CD4-positive, alpha-beta T cell treated with Interleukin-6 at 100 ng/mL for 8 hours (primary cell): Measurements from ENCODE around the gene MRPS6.
A peak's percentile ranks its signal among the peaks of the same experiment; 100 is the strongest.

ENCODE experiments used
- DNase-seq: peaks from one replicate; pipeline ENCODE4 v3.0.0-alpha.2; 2020; ENCODE audit warnings: mixed read lengths, low spot score

MRPS6 gene

DNA sequence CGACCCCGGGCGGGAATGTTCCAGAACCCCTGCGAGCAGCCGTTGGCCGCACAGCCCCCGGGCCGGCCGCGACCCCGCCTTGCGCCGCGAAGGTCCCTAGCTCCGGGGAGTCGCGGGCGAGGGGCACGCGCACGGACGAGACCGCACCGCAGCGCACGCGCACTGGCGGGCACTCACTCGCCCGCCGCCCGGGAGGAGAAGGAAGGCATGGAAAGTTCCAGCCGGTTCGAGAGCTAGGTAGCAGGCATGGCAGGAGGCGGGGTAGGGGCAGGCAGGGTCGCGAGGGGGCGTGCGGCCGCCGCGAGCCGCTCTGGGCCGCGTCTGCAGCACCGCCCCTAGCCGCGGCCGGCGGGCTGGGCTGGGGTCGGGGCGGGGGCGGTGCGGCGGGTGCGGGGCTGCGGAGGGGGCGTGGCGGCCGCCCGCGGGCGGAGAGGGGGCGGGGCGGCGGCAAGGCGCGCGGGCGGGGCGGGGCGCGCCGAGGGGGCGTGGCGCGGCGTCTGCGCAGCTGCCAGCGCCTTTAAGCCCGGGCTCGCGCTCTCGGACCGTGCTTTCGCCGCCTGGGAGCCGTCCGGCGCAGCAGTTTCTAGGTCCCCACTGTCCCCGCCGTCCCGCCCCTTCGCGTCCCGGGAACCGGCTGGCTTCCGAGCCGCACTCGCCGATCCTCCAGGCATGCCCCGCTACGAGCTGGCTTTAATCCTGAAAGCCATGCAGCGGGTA is at the start of gene MRPS6, which contains the start of gene SLC5A3:
TSS of gene MRPS6 (plus strand) at position 547 of the 717 bp plus-strand sequence. CDS start at position 670, 123 bp downstream.
TSS of gene SLC5A3 (plus strand) at position 547 of the 717 bp plus-strand sequence. CDS start 21,621 bp downstream, outside the sequence.
- peak; percentile 66 for DNase-seq

DNA sequence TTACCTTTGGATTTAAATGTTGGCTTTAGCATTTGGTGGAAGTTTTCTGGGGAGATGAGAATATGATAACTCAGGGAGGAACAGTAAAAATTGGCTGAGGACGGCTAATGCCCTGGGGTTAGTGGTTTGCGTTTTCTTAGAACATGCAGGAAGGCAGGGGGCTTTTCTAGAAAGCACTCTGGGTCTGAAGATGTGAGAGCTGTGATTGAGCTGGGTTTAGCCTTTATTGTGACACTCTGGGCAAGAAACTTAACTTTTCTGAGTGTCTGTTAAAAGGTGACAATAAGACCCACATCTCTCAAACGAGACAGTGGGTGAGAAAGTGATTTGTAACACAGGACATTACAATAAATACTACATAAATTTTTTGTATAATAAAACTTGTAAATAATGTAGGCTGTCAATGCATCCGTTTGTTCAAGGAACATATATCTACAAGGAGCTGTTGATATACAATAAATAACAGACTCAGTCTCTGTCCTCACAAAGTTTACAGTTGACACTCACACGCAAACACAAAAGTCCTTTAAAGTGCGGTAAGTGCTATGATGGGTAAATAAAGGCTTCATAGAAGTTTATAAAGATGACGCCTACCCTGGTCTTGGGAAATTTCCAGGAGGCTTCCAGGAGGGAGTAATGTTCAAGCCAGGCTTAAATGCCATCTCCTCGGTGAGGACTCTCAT is 49.5 kb upstream of the MRPS6 start:
- no peak for DNase-seq

- DNase-seq = no peak
These were observed 49.0 kb upstream of the MRPS6 start for GRCh38 chr21:34024374-34024693.

GRCh38 chr21:34027721-34028461 is 45.5 kb upstream of the MRPS6 start:
- no peak for DNase-seq

DNA sequence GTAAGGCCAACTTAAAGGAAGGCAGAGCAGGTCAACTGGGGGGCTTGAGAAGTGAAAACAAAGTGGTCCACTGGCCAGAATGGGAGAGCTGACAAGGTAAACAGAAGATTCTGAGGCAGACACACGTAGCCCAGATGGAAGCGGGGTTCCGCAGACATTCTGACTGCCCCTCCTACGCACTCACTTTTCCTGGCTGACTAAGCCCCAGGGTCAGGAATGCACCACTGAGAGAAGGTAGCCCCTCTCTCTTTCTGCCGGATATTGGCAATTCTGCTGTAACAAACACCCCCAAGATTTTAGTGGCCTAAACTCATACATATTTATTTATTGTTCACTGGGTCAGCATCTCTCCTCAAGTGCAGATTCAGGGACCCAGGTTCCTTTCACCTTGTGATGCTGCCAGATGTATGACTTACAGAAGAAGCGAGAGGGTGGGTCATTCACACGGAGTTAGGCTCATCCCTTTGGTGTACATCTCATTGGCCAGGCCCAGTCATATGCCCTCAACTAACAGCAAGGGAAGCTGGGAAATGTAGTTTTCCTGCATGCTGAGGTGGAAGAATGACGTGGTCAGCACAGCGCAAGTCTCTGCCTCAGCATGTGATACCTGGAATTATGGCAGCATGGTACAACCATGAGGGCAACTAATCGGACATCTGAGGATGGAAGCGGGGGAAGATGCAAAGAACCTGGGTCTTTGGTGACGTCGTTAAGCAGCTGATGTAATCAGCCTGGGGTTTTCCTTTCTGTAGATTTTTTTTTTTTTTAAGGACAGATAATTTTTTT is 43.4 kb upstream of the MRPS6 start:
- peak; percentile 52 for DNase-seq

- DNase-seq = no peak
These were observed 41.5 kb upstream of the MRPS6 start for GRCh38 chr21:34031835-34032370.

- no peak for DNase-seq
These were observed 38.9 kb upstream of the MRPS6 start for GRCh38 chr21:34034369-34035014.

- no peak for DNase-seq
These were observed 37.6 kb upstream of the MRPS6 start for GRCh38 chr21:34035619-34036354.

- DNase-seq = no peak
These were observed 36.2 kb upstream of the MRPS6 start for GRCh38 chr21:34037009-34037795.

DNA sequence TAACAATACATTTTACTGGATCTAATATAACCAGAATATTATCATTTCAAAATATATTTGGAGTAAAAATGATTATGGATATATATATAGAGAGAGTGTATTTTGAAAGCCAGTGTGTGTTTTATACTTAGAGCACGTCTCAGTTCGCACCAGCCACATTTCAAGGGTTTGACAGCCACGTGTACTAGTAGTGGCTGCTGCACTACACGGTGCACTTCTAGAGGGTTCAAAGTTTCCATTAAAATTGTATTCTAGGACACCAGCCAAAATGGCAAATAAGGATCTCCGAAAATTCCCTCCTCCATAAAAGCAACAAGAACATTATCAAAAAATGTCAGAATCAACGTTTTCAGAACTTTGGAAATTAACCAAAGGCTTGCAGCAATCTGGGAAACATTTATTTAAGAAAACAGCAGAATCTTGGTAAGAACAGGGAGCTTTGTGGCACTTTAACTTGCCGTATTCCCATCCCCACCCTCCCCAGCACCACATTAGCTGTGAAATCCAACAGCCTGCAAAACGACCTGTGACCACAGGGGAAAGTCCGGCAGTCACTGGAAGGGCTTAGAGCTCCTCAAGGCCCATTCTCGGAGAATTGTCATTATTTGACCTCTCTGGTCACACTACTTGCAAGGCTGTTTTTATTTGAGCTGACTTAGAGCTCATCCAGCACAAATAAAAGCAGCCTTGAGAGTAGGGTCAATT is 33.5 kb upstream of the MRPS6 start:
- no peak for DNase-seq

- DNase-seq = no peak
These were observed 30.6 kb upstream of the MRPS6 start for GRCh38 chr21:34042735-34043134.

- no peak for DNase-seq
These were observed 30.0 kb upstream of the MRPS6 start for GRCh38 chr21:34043333-34043732.

DNA sequence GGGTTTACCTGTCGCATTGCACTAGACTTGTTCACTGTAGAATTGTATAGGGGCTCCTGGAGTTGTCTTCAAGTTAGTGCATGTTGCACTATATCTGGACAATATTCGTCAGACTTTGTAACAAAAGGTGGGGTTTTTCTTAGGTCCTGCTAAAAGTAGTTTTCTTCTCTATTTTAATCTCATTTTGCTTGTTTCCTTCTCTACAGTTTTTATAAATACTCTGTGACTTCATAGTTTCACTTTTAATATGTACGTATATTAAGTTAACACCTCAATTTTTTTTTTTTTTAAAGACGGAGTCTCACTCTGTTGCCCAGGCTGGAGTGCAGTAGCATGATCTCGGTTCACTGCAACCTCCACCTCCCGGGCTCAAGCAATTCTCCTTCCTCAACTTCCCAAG is 26.5 kb upstream of the MRPS6 start:
- no peak for DNase-seq

GRCh38 chr21:34047835-34048234 is 25.5 kb upstream of the MRPS6 start:
- DNase-seq = no peak

DNA sequence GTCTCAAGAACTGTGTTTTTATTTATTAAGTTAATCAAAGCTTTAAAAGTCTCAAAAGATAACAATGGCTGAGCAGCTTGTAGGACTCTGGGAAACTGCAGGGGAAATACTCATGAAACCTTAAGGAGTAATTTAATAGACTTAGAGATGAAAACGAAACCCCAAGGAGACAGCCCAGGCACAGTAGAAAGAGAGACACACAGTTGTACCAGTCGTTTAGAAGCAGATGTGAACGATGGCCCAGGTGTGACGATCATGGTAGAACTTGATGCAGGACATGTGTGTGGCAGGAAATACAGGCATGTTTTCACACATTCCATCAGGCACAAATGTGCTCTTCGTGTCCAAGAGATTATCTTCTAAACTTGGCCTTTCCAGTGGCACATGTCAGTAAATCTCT is 21.2 kb upstream of the MRPS6 start:
- DNase-seq = no peak

GRCh38 chr21:34054259-34054658 is 19.1 kb upstream of the MRPS6 start:
- no peak for DNase-seq

DNA sequence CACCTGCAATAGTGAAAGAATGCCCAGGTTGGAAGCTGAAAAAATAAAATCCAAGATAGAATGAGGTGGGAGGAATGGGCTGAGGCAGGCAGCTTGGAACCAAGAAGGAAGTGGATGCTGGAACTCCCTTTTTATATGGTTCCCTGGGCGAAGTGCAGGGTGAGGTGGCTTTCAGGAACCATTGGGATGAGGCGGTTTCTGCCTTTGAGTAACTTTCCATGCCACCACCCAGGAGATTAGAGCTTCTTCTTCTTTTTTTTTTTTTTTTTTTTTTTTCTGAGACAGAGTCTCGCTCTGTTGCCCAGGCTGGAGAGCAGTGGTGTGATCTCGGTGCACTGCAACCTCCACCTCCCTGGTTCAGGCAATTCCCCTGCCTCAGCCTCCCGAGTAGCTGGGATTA is 17.8 kb upstream of the MRPS6 start:
- no peak for DNase-seq

DNA sequence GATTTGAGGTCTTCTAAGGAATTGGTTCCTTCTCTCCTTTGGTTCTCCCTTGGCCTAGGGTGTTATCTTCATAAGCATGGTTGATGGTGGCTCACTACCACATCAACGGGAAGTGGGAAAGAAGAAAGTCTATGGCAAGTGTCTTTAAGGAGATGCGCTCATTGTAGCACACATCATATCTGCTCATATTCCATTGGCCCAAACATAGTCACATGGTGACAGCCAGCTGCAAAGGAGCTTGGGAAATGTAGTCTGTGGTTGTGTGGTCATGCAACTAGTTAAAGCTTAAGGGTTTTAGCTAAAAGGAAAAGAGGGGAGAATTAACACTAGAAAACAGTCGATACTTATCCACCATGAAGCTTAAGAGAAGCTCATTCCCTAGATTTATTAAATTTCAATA is 11.4 kb upstream of the MRPS6 start:
- DNase-seq = no peak

- DNase-seq = no peak
These were observed 8.4 kb upstream of the MRPS6 start for GRCh38 chr21:34065027-34065426.
